Stimulated activated CD8-positive, alpha-beta memory T cell treated with anti-CD3 and anti-CD28 coated beads, Interleukin-7, amount 100 ng/mL, for 48 hours (primary cell): Measurements from ENCODE around the gene CNGB1.
"Not testable (repeated sequence)": the region's sequence is repeated elsewhere in the genome, so short reads cannot be mapped to it uniquely, and the experiment has no call there.

Experiments used
- DNase-seq, 2 donors: peaks; one replicate each; pipeline ENCODE4 v3.0.0-alpha.2; 2020; ENCODE audit warnings: low read depth in 1 of 2; ENCODE audit errors: extremely low read depth in 1 of 2

CNGB1 gene

GRCh38 chr16:57892447-57893096 lies 78.4 kb downstream of the CNGB1 start:
- no peak for DNase-seq

DNA sequence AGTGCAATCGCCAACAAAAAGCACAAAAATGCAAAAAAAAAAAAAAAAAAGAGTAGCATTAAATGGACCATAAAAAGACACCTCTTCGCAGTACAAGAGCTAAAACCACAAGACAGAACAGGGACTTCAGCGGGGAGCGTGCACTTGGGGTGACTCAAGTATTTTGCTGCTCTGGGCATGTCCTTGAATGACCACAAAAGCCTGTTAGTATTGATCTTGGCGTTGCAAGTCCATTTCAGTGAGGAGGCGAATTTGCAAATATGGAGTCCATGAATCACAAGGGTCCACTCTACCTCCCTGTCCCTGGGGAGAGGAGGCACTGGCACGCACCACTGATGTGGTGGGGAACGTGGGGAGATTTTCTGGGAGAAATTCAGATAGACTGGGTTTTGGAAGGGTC lies 78.9 kb downstream of the CNGB1 start:
- DNase-seq, result no peak

DNA sequence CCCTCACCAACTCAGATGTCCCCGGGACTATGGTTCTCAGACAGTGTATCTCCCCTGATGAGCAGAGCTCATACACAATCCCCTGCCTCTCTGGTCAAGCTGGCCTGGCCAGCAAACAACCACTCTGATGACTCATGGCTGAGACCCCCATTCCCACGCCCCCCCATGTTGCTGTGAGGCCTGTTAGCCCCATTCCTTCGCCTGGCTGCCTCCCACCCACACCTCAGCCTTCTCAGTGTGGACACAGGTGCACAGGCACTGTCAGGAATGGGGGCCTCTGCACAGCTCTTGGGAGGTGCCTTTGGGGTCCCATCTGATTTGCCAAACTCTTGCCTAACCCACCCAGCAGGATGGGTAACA lies 80.2 kb downstream of the CNGB1 start:
- DNase-seq, result no peak

DNA sequence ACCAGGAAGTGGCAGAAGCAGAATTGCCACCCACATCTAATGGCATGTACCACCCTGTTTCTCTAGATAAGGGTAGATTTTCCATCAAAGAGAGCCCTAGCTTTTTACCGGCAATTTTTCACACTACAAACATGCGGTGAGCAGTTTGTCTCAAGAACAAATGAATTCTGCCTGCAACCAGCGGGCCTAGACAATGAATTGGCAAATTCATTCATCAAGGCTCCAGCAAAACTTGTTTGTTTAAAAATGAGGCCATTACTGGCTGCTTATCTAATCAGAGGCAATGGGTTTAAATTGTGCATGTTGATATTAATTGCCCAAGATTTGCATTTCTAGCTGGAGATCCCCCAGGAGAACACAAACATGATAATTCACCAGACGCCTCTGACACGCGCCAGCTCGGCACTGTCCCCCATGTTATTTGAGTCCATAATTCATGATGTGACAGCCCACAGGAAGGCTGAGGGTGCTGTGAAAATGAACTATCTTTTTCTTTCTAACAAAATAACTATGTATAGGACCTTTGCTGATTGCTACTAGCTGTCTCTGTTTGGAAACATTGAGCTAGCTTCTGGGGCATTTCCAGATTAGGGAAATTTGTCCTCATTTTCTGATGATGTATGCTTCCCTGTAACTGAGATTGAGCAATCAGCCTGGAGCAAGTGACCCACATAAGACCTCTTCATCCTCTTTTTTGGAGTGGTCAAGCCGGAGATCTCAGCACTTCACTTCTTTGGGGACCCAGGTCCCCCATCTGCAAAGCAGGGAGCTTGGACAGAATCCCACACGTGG lies 80.8 kb downstream of the CNGB1 start:
- DNase-seq, result no peak

DNA sequence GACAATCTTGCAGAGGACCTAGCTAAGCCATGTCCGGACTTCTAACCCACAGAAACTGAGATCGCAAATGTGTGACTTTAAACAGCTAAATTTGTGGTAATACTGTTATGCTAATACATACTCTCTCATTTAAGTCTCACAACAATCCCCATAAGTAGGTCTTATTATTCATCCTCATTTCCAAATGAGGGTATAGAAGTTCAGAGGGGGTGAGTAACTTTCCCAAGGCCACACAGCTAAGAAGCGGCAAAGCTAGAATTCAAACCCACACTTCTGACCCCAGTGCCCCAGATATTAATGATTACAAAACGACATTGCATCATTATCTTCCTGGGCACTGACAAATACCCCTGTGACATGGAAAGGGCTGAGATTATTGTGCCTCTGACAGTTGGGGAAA lies 81.4 kb downstream of the CNGB1 start:
- DNase-seq, result no peak

- no peak for DNase-seq
These were observed 81.8 kb downstream of the CNGB1 start for GRCh38 chr16:57889111-57889510.

DNA sequence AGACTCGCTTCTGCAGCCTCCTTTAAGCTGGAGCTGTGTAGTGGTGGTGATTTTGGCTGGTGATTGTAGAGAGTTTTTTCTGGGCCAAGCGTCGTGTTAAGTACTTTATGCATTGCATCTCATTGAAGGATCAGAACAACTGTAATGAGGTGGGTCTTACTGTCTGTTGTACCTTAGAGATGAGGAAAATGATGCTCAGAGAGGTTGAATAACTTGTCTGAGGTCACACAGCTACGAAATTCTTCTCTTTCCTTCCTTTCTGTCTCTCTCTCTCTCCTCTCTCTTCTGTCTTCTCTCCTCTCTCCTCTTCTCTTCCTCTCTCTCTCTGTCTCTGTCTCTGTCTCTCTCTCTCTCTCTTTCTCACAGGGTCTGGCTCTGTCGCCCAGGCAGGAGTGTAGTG lies 82.8 kb downstream of the CNGB1 start:
- DNase-seq, result no peak

GRCh38 chr16:57887711-57888110 lies 83.2 kb downstream of the CNGB1 start:
- no peak for DNase-seq

GRCh38 chr16:57886427-57886826 lies 84.5 kb downstream of the CNGB1 start:
- no peak for DNase-seq

DNA sequence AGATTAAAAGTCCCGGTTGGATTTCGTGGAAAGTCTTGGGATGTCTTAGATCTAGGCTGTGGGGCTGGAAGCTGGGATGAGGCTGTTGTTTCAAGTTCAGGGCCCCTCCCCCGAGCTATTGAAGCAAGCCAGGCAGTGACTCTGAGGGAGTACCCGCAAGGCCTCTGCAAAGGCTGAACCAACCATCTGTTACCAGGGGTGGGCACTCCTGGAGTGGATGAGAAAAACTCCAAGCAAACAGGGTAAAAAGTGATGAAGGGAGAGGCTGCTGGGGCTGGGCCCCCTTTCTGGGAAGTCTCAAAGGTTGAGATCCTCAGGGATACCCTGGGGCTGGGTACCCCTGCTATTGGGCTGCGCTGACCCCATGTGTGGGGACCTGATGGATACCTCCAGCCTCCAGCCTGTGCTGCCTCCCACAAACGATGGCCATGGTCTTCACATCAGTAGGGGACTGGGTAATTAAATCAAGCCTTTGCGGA lies 86.2 kb downstream of the CNGB1 start:
- no peak for DNase-seq

DNA sequence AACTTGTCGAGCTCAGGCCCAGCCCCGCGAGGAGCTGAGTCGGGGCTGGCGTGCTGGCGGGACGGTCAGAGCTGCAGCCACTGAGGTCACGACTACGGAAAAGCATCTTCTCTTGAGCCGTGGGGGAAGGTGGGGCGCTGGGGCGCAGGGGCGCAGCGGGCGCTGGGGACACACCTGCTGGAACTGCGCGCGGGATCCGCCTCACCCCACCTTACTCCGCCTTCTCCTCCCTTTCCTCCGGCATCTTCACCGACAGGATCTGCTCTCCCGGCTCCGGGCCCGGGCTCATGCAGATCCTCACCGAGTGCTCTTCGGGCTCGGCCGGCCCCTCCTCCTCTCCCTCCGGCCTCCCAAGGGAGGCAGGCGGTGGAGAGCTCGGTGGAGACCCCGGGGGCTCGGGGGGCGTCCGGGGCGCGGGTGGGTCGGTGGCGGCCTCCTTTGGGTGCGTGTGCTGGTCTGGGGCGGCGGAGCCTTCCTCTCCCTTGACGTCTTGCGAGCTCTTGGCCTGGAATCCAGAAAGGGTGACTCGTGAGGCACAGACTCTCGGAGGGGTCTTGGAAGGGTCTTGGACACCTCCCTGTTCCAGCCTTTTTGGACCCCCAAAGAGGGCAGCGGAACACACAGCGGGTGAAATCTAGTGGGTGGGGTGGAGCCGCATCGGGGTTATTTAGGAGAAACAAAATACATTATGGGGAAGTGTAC lies 86.8 kb downstream of the CNGB1 start:
- no peak for DNase-seq

DNA sequence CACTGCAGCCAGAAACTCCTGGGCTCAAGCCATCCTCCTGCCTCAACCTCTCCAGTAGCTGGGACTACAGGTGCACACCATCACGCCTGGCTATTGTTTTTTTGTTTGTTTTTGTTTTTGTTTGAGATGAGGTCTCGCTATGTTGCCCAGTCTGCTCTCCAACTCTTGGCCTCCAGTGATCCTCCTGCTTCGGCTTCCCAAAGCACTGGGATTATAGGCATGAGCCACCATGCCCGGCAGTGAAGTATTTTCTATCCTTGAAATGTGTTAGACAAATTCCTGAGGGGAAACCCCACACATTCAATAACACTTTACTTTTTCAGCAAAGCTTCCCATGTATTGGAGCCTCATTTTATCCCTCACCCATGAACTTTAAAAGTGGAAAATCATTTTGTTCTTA lies 87.4 kb downstream of the CNGB1 start:
- no peak for DNase-seq

- no peak for DNase-seq
These were observed 88.1 kb downstream of the CNGB1 start for GRCh38 chr16:57882792-57883191.

DNA sequence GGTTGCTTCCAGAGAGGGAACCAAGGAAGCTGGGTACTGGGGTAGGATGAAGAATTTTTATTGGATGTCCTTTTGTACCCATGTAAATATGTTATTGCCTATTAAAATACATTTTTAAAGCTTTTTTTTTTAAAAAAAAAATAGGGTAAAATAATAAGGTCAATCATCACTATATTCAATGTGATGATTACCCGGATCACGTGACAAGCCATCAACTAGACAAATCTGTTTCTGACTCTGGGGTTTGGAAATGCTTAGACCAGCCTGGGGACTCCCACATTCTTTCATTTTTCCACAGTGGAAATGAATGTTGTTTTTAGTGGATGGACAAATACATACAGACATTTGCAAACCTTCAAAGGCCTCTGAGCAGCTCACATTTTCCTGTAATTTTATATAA lies 88.7 kb downstream of the CNGB1 start:
- no peak for DNase-seq

- no peak for DNase-seq
These were observed 92.3 kb downstream of the CNGB1 start for GRCh38 chr16:57878586-57878985.

GRCh38 chr16:57876210-57876609 lies 94.7 kb downstream of the CNGB1 start:
- DNase-seq, result no peak

DNA sequence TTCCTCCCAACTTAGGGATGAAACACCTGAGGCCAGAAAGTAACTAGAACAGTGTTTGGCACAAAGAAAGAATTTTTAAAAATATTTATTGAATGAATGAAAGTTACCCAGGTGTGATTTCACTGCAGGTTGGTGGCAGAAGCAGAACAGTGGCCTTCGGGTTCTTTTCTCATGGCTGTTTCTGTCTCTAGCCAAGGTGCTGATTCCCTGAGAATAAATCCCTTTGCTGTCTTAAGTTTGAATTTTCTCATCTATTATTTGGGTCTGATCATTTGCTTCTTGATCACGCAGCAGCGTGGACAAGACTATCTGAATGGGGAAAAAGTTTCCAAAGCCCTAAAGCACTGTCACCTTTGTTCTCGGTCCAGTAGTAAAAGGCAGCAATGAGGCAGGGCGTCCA lies 95.6 kb downstream of the CNGB1 start:
- no peak for DNase-seq

DNA sequence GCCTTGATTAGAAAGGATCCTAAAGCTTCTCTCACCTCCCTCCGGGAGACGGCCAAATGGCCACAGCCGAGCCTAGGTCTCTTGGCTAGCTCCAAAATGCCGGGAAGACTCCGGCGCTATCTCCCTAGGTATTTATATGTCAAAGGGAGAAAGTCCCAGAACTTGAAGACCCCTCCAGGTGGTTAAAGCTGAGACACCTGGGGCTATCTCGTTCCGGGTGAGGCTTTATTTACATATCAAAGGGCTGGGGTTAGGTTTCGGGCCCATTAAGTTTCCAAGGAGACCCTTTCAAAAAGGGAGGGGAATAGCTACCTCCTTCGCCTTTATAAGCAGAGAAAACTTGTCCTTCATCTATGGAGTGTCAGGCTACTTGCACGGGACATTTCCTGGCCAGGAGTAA lies 97.7 kb downstream of the CNGB1 start:
- no peak for DNase-seq

DNA sequence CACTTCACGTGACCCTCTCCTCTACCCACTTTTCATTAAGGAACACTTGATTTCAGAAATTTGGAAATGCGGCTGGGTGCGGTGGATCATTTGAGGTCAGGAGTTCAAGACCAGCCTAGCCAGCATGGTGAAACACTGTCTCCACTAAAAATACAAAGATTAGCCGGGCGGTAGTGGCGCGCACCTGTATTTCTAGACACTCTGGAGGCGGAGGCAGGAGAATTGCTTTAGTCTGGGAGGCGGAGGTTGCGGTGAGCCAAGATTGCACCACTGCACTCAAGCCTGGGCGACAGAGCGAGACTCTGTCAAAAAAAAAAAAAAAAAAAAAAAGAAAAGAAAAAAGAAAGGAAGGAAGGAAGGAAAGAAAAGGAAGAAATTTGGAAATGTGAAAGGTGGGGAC lies 98.2 kb downstream of the CNGB1 start:
- not testable (repeated sequence) for DNase-seq

DNA sequence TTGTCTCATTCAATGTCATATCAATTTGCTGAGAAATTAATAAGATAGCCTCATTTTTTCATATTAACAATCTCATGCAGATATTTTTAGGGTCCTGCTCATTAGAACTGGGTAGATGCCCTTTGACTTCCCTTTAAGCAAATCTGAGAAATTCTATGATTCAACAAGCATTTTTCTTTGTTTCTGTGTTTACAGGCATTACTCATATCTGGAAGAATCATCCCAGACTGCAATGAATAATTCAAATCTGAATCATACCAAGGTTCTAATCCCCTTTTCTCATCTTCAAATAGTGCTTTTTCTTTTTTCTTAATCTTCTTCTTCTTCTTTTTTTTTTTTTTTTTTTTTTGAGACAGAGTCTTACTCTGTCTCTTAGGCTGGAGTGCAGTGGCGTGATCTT lies 99.5 kb downstream of the CNGB1 start:
- no peak for DNase-seq

- no peak for DNase-seq
These were observed 100.0 kb downstream of the CNGB1 start for GRCh38 chr16:57870753-57871454.
